Medulla oblongata (tissue), 1 donor: ENCODE data around the gene GOLIM4.
"Not testable (repeated sequence)": the region's sequence is repeated elsewhere in the genome, so short reads cannot be mapped to it uniquely, and the experiment has no call there.

Experiments used
- DNase-seq: peaks from one replicate; pipeline ENCODE4 v3.0.0-alpha.2; 2015; ENCODE audit errors: extremely low spot score

GOLIM4 gene

GRCh38 chr3:168048414-168049330 is 47.1 kb downstream of the GOLIM4 start:
- DNase-seq = no peak

- no peak for DNase-seq
Observed at GRCh38 chr3:168047936-168048335, 47.8 kb downstream of the GOLIM4 start.

- DNase-seq = peak; percentile 93
Observed at GRCh38 chr3:168047190-168047795, 48.4 kb downstream of the GOLIM4 start.

- DNase-seq = no peak
Observed at GRCh38 chr3:168044049-168044448, 51.7 kb downstream of the GOLIM4 start.

- DNase-seq = peak; percentile 75
Observed at GRCh38 chr3:168040607-168041208, 55.0 kb downstream of the GOLIM4 start.

- DNase-seq = no peak
Observed at GRCh38 chr3:168037020-168037419, 58.7 kb downstream of the GOLIM4 start.

- no peak for DNase-seq
Observed at GRCh38 chr3:168036619-168037018, 59.1 kb downstream of the GOLIM4 start.

GRCh38 chr3:168034152-168034928 is 61.4 kb downstream of the GOLIM4 start:
- no peak for DNase-seq

- no peak for DNase-seq
Observed at GRCh38 chr3:168030577-168030976, 65.1 kb downstream of the GOLIM4 start.

- no peak for DNase-seq
Observed at GRCh38 chr3:168029705-168030104, 66.0 kb downstream of the GOLIM4 start.

GRCh38 chr3:168028086-168028485 is 67.6 kb downstream of the GOLIM4 start:
- DNase-seq = peak; percentile 46

GRCh38 chr3:168026764-168027163 is 69.0 kb downstream of the GOLIM4 start:
- no peak for DNase-seq

- DNase-seq = no peak
Observed at GRCh38 chr3:168025076-168025475, 70.6 kb downstream of the GOLIM4 start.

- no peak for DNase-seq
Observed at GRCh38 chr3:168024537-168024941, 71.2 kb downstream of the GOLIM4 start.

GRCh38 chr3:168021737-168022450 is 73.8 kb downstream of the GOLIM4 start:
- DNase-seq = no peak

- DNase-seq = not testable (repeated sequence)
Observed at GRCh38 chr3:168011280-168011679, 84.4 kb downstream of the GOLIM4 start.

GRCh38 chr3:168006584-168006983 is 89.1 kb downstream of the GOLIM4 start:
- DNase-seq = no peak

GRCh38 chr3:168003911-168004310 is 91.8 kb downstream of the GOLIM4 start:
- no peak for DNase-seq

- no peak for DNase-seq
Observed at GRCh38 chr3:168002786-168003368, 92.8 kb downstream of the GOLIM4 start.

GRCh38 chr3:168001244-168001643 is 94.5 kb downstream of the GOLIM4 start:
- DNase-seq = no peak

- no peak for DNase-seq
Observed at GRCh38 chr3:167998253-167998652, 97.5 kb downstream of the GOLIM4 start.
